Esophagus mucosa (tissue), 1 donor: ENCODE data around the gene ATF6. TPM values are rescaled to one million over a fixed set of nuclear protein-coding genes. Genes with fewer than 3 reads are reported as not detected.

ENCODE experiments used
- ATAC-seq: fragments of 200-7000 bp; cut with Tn5 transposase; one replicate; pipeline ENCODE4 v1.9.1; 2020
- total RNA-seq: library from RNA; stranded (reverse); gene quantifications from one replicate; pipeline ENCODE4 v1.2.4, GENCODE V29; 2023
- donor health status: DM: yes; HTN: yes; CAD: no.

The ATF6 gene
- total RNA-seq, 1 donor from 2014 or later, result 11.4 TPM

DNA sequence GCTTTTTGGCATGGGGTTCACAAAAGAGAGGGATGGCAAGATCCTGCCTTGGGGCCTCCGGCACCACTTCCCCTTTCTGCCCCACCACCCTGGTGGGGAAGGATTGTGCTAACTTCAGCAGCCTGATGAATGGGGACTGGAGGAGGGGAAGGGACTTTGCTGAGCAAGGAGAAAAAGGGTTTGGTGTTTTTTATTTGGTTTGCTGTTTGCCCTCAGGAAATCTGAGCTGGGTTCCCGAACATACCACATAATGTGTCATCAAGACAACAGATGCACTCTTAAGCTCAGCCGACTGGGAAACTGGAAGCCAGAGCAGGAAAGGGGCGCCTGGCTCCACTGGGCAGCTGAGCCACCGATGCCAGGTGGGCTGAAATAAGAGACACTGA is 237.7 kb downstream of the ATF6 start:
- ATAC-seq, result no peak

DNA sequence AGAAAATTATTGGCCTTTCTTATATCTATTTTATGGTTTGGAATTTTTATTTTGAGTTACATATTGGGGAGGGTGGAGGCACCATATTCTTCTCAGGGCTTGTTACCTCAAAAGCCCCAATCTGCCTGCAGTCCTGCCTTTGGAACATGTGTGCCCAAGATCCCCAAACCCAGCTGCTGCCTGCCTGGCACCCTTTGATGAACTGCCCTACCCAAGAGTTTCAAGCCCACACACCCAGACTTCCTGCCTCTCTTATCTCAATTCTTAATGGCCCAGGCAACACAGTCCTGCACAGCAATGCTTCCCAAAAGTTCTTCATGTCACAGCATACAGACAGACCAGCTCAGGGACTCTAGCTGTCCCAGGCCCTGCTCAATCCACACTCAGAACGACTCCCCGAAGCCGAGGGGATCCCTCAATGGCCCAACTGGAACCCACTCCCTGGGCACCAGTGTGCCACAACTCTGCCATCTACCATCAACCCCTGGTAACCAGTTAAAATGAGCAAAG is 238.4 kb downstream of the ATF6 start:
- ATAC-seq, result no peak

DNA sequence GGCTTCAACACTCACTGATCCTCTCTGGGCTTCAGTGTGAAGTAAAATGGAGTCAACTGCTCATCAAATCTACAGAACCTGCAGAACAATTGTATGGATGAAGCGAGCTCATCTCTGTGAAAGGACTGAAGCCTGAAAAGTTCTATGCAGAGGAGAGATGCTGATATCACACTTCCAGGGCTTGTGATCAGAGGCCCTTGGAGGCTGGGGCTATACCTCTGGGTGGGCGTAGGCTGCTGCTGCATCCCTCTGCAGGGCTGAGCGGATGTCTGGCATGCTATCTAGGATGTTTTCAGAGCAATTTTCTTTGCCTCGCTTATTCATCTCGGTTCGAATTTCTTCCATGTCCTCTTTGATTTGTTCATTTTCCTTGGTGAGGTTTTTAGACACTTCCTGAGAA is 240.0 kb downstream of the ATF6 start:
- ATAC-seq, result no peak

DNA sequence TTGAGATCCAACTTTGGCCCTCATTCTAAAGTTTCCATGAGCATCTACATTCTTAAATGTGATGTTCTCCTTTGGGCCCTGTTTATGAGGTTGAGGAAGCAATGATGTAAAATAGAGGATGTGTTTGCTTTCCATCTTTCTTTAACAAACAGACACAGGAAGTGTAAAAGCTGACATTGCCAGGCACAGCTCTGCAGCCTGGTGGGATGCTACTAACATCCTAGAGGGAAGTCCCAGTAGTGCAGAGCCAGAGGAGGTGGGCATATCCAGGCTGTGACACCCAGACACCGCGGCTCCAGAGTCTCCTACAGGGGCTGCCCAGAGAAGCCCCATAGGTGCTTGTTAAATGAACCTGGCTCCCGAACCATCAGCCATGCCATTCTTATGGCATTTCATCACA is 241.3 kb downstream of the ATF6 start:
- ATAC-seq, result no peak

DNA sequence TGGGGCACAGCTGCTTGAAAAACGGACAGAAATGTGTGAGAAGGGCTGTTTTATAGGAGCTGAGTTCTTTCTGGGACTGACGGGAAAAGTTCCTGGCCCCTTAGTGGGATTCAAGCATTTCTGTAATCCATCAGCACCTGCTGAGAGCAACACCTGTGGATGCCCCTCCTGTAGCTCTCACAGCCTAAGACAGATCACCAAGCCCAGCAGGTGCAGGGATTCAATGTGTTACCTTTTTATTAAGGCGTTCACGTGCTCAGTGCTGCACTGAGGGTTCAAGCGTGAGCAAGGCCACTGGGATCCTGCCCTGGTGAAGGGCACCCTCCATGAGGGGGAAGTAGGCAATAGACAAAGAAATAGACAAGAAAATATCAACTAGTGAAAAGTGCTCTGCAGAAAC is 242.7 kb downstream of the ATF6 start:
- ATAC-seq, result no peak

DNA sequence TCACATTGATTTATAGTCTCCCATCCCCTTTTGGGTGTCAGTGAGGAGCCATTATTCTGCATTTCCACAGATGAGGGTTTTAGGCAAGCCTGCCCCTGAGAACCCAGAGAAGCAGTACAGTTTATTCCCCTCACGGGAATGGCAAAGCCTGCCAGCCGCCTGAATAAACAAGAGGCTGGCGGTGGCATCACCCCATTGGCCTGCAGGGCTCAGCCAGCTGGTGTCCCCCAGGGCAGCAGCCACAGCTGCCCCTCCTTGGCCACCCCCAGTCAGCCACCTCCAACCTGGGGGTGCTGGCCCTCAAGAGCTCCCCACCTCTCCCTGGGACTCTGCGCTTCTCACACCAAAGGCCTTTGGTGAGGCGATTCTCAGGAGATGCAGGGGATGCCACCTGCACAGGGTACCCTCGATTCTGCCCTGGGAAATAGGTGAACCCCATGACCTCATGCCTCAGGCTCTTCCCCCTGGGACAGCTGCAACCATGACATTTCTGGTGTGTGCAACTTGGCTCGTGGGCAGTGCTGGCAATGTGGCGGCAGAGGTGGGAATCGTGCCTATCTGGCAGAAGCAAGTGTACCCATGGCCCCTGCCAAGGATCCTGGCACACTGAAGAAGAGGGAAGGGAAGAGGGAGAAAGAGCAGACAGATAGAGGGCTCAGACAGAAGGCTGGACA is 243.5 kb downstream of the ATF6 start:
- ATAC-seq, result no peak

DNA sequence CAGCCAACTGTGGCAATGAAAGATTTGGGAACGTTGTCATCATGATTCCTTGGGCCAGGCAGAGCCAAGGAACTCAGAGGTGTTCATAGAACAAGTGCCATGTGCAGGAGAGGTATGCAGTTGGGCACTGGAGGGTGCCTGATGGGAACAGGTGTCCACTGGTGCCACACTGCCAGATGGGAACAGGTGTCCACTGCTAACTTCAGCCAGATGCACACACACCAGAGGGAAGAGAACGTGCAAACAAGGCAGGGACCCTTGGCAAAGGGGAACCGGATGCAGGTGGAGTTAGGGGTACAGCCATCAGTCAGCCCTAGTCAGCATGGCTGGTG is 244.0 kb downstream of the ATF6 start:
- no peak for ATAC-seq

DNA sequence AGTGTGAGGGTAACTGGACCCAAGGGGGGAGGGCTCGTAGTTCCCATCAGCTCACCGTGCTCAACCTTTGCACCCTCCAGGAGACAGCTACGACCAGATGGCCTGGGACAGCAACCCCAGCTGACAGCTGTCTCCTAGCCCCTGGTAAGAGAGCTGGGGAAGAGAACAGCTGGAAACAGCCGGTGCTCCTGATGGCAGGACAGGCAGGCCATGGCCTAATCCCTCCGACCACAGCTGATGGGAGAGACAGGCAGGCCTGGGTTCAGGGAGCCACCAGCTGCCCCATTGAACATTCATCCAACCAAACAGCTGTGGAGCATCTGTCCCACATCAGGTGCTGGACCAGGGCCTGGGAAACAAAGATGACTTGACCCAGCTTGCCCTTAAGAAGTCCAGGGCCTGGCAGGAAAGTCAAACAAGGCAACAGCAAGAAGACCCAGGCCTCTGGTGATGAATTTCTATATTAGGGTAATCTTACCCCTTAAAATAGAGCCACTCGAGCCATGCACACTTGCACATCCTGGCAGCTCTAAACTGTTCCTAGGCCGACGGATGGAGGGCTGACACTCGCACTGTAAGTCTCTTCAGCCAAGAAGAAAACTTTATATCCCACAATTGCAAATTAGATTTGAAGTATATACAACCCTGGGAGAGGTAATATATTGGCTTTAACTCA is 245.4 kb downstream of the ATF6 start:
- ATAC-seq, result peak; percentile 30

DNA sequence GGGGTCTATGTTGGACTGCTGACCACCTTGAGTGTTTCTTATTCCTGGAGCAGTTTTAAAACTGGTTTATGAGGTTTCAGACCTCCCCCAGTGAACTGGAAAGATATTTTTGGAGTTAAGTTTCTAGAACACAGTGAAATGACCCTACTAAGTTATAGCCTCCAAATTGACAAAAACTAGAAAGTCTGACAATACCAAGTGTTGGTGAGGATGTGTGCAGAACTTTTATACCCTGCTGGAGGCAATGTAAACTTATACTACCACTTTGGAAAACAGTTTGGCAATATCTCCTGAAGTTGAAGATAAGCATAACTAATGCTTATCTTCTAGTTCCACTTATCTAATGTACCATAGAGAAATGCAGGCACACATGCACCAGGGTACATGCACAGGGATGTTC is 247.2 kb downstream of the ATF6 start:
- no peak for ATAC-seq

Other genes with a start within 250 kb of the ATF6 start
- 1.4 TPM for gene HSPA6, start 241.8 kb upstream of the ATF6 start, total RNA-seq
- 1.00 TPM for gene FCGR3A, start 216.5 kb upstream of the ATF6 start, total RNA-seq
- gene FCGR3B, start 135.1 kb upstream of the ATF6 start, total RNA-seq, result 0.64 TPM
- gene FCGR2B, start 103.2 kb upstream of the ATF6 start, total RNA-seq, result 0.80 TPM
- gene FCRLA, start 59.1 kb upstream of the ATF6 start, total RNA-seq, result 0.56 TPM
- gene FCRLB, start 44.8 kb upstream of the ATF6 start, total RNA-seq, result 0.72 TPM
- 13.0 TPM for gene DUSP12, start 16.5 kb upstream of the ATF6 start, total RNA-seq